Calu3 (cell line): ENCODE data around the gene ETS1. TPM values are rescaled to one million over a fixed set of nuclear protein-coding genes. Genes with fewer than 3 reads are reported as not detected.

Experiments used
- BruUV-seq: library from RNA; stranded (reverse); fragments of 400-500 nt; replicated peaks from 2 replicates; lab custom pipeline; 2021; lab: Mats Ljungman, UMichigan
- CTCF ChIA-PET: fragments of 300-600 bp; sonication (Branson Sonifier 250); formaldehyde crosslinking; loops from one replicate; lab custom pipeline; 2022; ENCODE audit warnings: antibody characterized with exemption; lab: Charles Lee
- DNase-seq: peaks from one replicate; pipeline ENCODE4 v3.0.0; 2022
- H3K27ac Mint-ChIP-seq: one replicate; pipeline ENCODE4 v1.8.0; 2022; ENCODE audit warnings: mixed read lengths; ENCODE audit not compliant: unreplicated experiment
- H3K27me3 Mint-ChIP-seq: one replicate; pipeline ENCODE4 v1.8.0; 2022; ENCODE audit warnings: mixed read lengths; ENCODE audit not compliant: unreplicated experiment
- H3K36me3 Mint-ChIP-seq: one replicate; pipeline ENCODE4 v1.8.0; 2022; ENCODE audit warnings: mild to moderate bottlenecking, moderate library complexity, mixed read lengths; ENCODE audit not compliant: insufficient read depth, unreplicated experiment
- H3K4me1 Mint-ChIP-seq: one replicate; pipeline ENCODE4 v1.8.0; 2022; ENCODE audit warnings: mild to moderate bottlenecking, low read depth, mixed read lengths; ENCODE audit not compliant: unreplicated experiment
- H3K4me3 Mint-ChIP-seq: one replicate; pipeline ENCODE4 v1.8.0; 2022; ENCODE audit warnings: mild to moderate bottlenecking, low read depth, moderate library complexity, mixed read lengths; ENCODE audit not compliant: unreplicated experiment
- H3K9me3 Mint-ChIP-seq: one replicate; pipeline ENCODE4 v1.8.0; 2022; ENCODE audit warnings: low read depth, mixed read lengths; ENCODE audit not compliant: unreplicated experiment
- intact Hi-C: fragments of 100-400 bp; cut with micrococcal nuclease; formaldehyde crosslinking; loops from one replicate; pipeline ENCODE4 v1.10.0; 2022; ENCODE audit not compliant: unreplicated experiment
- total RNA-seq: library from RNA; stranded (reverse); gene quantifications from 2 replicates; pipeline ENCODE4 v1.2.3, GENCODE V29; 2022
- TF ChIP-seq, protein P1 (sequence below): fragments of 200-600 bp; IDR thresholded peaks from one replicate; pipeline ENCODE4 v1.8.0; 2022; ENCODE audit warnings: antibody characterized with exemption; ENCODE audit not compliant: unreplicated experiment

The ETS1 gene
- total RNA-seq, 1 experiment from 2014 or later: 38.4 TPM

DNA sequence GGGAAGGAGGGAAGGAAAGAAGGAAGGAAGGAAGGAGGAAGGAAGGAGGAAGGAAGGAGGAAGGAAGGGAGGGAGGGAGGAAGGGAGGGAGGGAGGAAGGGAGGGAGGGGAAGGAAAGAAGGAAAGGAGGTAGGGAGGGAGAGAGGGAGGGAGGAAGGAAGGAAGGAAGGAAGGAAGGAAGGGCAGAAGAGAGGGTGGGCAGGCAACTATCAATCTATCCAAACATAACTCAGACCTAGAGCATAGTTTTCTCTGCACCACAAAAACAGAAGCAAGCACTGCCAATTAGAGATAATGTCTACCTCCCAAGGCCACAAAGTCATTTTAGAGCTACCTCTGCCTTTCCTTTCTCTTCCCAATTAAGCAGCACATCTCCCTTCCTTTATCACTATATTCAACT lies 109.1 kb downstream of the ETS1 start:
- intact Hi-C loops: loop anchor here (10.0 kb wide), 1 partner anchor 304 kb away; no protein-coding TSS in a partner anchor
- peaks cover 11% of the 10 kb centered on the region for H3K4me1 Mint-ChIP-seq
- no peak for DNase-seq
- no peaks in the 10 kb centered on the region for H3K27me3 Mint-ChIP-seq
- H3K4me3 Mint-ChIP-seq: no peak overlapping the region
- TF ChIP-seq, protein P1, sequence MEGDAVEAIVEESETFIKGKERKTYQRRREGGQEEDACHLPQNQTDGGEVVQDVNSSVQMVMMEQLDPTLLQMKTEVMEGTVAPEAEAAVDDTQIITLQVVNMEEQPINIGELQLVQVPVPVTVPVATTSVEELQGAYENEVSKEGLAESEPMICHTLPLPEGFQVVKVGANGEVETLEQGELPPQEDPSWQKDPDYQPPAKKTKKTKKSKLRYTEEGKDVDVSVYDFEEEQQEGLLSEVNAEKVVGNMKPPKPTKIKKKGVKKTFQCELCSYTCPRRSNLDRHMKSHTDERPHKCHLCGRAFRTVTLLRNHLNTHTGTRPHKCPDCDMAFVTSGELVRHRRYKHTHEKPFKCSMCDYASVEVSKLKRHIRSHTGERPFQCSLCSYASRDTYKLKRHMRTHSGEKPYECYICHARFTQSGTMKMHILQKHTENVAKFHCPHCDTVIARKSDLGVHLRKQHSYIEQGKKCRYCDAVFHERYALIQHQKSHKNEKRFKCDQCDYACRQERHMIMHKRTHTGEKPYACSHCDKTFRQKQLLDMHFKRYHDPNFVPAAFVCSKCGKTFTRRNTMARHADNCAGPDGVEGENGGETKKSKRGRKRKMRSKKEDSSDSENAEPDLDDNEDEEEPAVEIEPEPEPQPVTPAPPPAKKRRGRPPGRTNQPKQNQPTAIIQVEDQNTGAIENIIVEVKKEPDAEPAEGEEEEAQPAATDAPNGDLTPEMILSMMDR: no peak
- CTCF ChIA-PET: no interaction called here
- H3K27ac Mint-ChIP-seq: no peak overlapping the region
- H3K36me3 Mint-ChIP-seq: peaks cover 22% of the 10 kb centered on the region
- no peaks in the 10 kb centered on the region for H3K9me3 Mint-ChIP-seq
- no TSS peak for BruUV-seq

DNA sequence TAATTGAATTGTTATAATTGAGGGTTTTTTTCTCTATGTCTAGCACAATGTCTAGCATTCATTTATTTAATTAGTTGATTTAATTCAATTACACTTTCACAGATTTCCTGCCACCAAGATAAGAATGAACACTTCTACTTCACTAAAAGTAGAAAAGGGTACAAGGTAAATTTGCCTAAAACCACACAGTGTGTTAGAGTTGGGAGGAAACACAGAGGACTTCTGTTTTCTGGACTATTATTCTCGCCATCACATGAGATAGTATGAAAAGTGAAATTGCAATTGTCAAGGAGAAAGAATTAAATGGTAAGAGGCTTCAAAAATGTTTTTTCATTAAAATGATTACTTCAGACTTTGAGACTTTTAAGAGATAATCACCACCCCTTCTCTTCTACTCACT lies 109.5 kb downstream of the ETS1 start:
- TF ChIP-seq, protein P1: no peak
- intact Hi-C loops: loop anchor here (10.0 kb wide), 1 partner anchor 303 kb away; no protein-coding TSS in a partner anchor
- H3K4me3 Mint-ChIP-seq: no peak overlapping the region
- peaks cover 22% of the 10 kb centered on the region for H3K36me3 Mint-ChIP-seq
- CTCF ChIA-PET: no interaction called here
- no peaks in the 10 kb centered on the region for H3K9me3 Mint-ChIP-seq
- no peak overlapping the region for H3K27ac Mint-ChIP-seq
- BruUV-seq: no TSS peak
- no peaks in the 10 kb centered on the region for H3K27me3 Mint-ChIP-seq
- DNase-seq: no peak
- peaks cover 14% of the 10 kb centered on the region for H3K4me1 Mint-ChIP-seq

DNA sequence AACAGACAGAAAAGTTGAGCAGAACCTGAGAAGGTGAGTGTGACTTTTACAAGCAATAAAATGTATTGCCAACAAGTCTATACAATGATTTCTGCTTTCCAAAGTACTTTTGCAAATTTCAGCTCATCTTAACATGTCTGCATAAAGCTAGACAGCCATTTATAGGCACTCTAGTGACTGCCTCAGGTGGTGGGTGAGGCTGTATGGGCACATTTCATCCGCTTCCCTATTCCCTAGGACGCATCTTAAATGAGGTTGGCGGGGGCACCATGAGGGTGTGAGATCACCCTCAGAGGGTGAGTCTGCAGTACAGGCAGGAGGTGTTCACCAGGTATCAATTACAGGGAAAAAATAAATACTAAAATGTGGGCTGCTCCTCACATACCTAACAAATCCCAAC lies 110.1 kb downstream of the ETS1 start:
- CTCF ChIA-PET: interaction anchor here (0.6 kb wide), 1 partner anchor 143 kb away, joined by 5 read pairs; no protein-coding TSS in a partner anchor
- H3K27me3 Mint-ChIP-seq: no peaks in the 10 kb centered on the region
- no peak overlapping the region for H3K4me3 Mint-ChIP-seq
- H3K9me3 Mint-ChIP-seq: no peaks in the 10 kb centered on the region
- peaks cover 19% of the 10 kb centered on the region for H3K4me1 Mint-ChIP-seq
- intact Hi-C loops: loop anchor here (10.0 kb wide), 1 partner anchor 302 kb away; no protein-coding TSS in a partner anchor
- peaks cover 22% of the 10 kb centered on the region for H3K36me3 Mint-ChIP-seq
- TF ChIP-seq, protein P1: no peak
- BruUV-seq: no TSS peak
- no peak overlapping the region for H3K27ac Mint-ChIP-seq
- no peak for DNase-seq

DNA sequence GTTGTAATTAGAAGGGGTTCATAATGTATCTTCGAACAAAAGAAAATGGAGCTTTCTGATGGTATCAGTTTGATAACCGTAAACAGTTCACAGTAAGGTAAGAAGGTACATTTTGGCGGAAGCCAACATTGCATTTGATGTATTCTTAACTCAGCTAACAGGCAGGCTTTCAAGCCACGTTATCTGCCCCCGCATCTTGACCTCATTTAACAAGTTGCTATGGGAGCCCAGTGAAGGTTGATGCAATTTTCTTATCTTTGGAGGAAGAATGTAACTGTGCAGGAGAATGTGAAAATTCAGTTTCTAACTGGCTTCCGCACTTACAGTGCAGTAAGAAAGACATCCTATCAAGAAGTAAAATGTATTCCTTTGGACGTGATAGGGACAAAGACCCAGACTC lies 110.6 kb downstream of the ETS1 start:
- BruUV-seq: no TSS peak
- intact Hi-C loops: loop anchor here (10.0 kb wide), 1 partner anchor 302 kb away; no protein-coding TSS in a partner anchor
- no peak overlapping the region for H3K27ac Mint-ChIP-seq
- CTCF ChIA-PET: interaction anchor here (0.6 kb wide), 1 partner anchor 142 kb away, joined by 5 read pairs; no protein-coding TSS in a partner anchor
- peaks cover 25% of the 10 kb centered on the region for H3K4me1 Mint-ChIP-seq
- TF ChIP-seq, protein P1: no peak
- no peaks in the 10 kb centered on the region for H3K27me3 Mint-ChIP-seq
- H3K9me3 Mint-ChIP-seq: no peaks in the 10 kb centered on the region
- H3K4me3 Mint-ChIP-seq: no peak overlapping the region
- H3K36me3 Mint-ChIP-seq: peaks cover 22% of the 10 kb centered on the region
- DNase-seq: no peak
